Colonic mucosa (tissue), 4 donors: ENCODE measurements around the gene MTSS2. TPM values are rescaled to one million over a fixed set of nuclear protein-coding genes. Genes with fewer than 3 reads are reported as not detected.

Source experiments
- DNase-seq: peaks from one replicate; pipeline ENCODE4 v3.0.0-alpha.2; 2020
- H3K27ac ChIP-seq: fragments of 200-600 bp; one replicate; pipeline ENCODE4 v1.8.0; 2021
- H3K27me3 ChIP-seq: fragments of 200-600 bp; one replicate; pipeline ENCODE4 v1.8.0; 2021
- H3K36me3 ChIP-seq: fragments of 200-600 bp; one replicate; pipeline ENCODE4 v1.8.0; 2021
- H3K4me1 ChIP-seq: fragments of 200-600 bp; one replicate; pipeline ENCODE4 v1.8.0; 2021; ENCODE audit warnings: mild to moderate bottlenecking
- H3K4me3 ChIP-seq: fragments of 200-600 bp; one replicate; pipeline ENCODE4 v1.8.0; 2021
- H3K9ac ChIP-seq, 2 donors: one replicate each; pipeline ENCODE4 v1.7.0; 2013; ENCODE audit warnings: control low read depth in 2 of 2, low read depth in 2 of 2, low read length in 2 of 2
- H3K9me3 ChIP-seq: fragments of 200-600 bp; one replicate; pipeline ENCODE4 v1.8.0; 2021
- CTCF ChIP-seq: fragments of 200-600 bp; IDR thresholded peaks from one replicate; pipeline ENCODE4 v1.8.0; 2022; ENCODE audit warnings: antibody characterized with exemption, mild to moderate bottlenecking
- intact Hi-C: fragments of 100-400 bp; cut with DNase I; formaldehyde crosslinking; loops from one replicate; pipeline ENCODE4 v1.14.1; 2022
- total RNA-seq, 2 donors: library from RNA; stranded (reverse); fragmentation: NEBNext Ultra II Directional in 1 of 2; extraction: Animal tissue kit (Norgen Biotek cat#: 25700) in 1 of 2; gene quantifications; one replicate each; pipeline ENCODE4 v1.2.1, GENCODE V29; 2021
- donor health status: healthy.
- donor health status: DM: no; HTN: no; CAD: no.
- donor health status: DM: no; HTN: no; CAD: no.

MTSS2 gene
- total RNA-seq, 2 donors from 2014 or later: 15.5 to 25.3 TPM

DNA sequence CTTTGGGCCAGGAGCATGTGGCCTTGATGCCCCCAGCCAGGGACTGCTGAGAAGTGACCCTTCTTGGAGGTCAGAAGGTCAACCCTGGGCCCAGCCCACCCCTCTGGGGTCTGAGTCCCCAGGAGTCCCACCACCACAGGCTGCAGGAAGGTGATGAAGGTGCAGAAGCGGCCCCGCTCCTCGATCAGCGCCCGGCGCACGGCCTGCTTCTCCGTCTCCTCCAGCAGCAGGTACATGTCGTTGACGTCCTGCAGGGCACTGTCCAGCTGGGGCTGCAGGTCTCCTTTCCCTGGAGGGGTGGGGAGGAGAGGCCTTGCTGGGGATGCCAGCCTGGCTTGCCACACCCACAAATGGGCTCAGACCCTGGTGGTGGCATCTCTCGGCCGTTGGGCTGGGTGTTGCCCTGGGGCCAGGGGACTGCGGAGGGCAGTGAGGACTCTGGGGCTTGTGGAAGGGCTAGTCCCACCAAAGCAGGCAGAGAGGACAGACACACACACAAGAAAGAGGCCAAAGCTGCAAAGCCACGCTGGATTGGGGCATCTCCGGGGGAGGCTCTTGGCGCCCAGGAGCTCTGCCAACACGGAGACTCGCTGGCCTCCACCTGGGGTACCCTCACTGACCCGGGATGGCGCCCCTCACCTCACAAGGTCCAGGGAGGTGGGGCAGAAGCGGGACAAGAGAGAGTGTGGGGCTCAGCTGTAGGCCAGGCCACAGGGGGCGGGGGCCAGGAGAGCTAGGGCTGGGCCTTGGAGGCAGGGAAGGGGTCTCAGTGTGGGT is 7.5 kb downstream of the MTSS2 start:
- TF ChIP-seq CTCF: no peak
- H3K4me1 ChIP-seq: no peaks in the 10 kb centered on the region
- H3K9ac ChIP-seq: no peak overlapping the region
- no peaks in the 10 kb centered on the region for H3K9me3 ChIP-seq
- no peaks in the 10 kb centered on the region for H3K27me3 ChIP-seq
- H3K27ac ChIP-seq: no peak overlapping the region
- intact Hi-C loops: no loop called here
- H3K4me3 ChIP-seq: no peak overlapping the region
- no peaks in the 10 kb centered on the region for H3K36me3 ChIP-seq
- DNase-seq: no peak

DNA sequence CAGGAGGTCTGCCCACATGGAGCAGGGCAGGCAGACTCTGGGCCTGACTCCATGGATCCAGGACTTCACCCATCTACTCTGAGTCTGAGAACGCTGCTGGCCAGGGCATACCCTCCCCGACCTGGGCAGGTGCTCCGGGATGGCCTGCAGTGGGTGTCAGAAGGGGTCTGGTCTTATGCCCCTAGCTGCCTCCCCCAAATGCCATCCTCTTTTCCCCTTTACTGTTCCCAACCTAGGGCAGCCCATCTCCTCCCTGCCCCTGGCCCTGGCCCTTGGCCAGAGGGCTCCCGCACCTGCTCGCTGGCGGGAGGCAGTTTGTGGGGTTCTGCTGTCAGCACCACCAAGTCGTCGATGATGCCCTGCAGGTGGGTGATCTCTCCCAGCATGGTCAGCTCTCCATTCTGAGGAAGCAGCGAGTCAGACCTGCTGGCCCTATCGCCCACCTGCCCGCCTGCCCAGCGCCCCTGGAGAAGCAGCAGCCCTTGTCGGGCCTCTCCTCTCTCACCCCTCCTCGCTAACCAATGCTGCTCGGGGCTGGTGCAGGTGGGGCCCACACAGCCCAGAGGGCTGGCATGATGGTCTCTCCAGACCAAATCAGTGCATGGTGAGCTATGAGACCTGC is 8.2 kb downstream of the MTSS2 start:
- no peaks in the 10 kb centered on the region for H3K27me3 ChIP-seq
- no peak for DNase-seq
- intact Hi-C loops: no loop called here
- TF ChIP-seq CTCF: no peak
- no peaks in the 10 kb centered on the region for H3K4me1 ChIP-seq
- H3K9ac ChIP-seq: no peak overlapping the region
- no peaks in the 10 kb centered on the region for H3K36me3 ChIP-seq
- H3K27ac ChIP-seq: no peak overlapping the region
- H3K9me3 ChIP-seq: no peaks in the 10 kb centered on the region
- H3K4me3 ChIP-seq: no peak overlapping the region

GRCh38 chr16:70676675-70677498 is 9.0 kb downstream of the MTSS2 start:
- no peaks in the 10 kb centered on the region for H3K9me3 ChIP-seq
- intact Hi-C loops: no loop called here
- TF ChIP-seq CTCF: no peak
- no peaks in the 10 kb centered on the region for H3K4me1 ChIP-seq
- no peak overlapping the region for H3K27ac ChIP-seq
- no peaks in the 10 kb centered on the region for H3K27me3 ChIP-seq
- no peak for DNase-seq
- H3K4me3 ChIP-seq: no peak overlapping the region
- no peaks in the 10 kb centered on the region for H3K36me3 ChIP-seq
- H3K9ac ChIP-seq: no peak overlapping the region

- Histone ChIP-seq H3K27me3 (no peaks in the 10 kb centered on the region), H3K4me1 (no peaks in the 10 kb centered on the region), H3K27ac (no peak overlapping the region), H3K4me3 (no peak overlapping the region), H3K36me3 (no peaks in the 10 kb centered on the region), H3K9ac (no peak overlapping the region), H3K9me3 (no peaks in the 10 kb centered on the region)
- TF ChIP-seq CTCF: no peak
- DNase-seq: no peak
- intact Hi-C loops: no loop called here
These were observed 9.9 kb downstream of the MTSS2 start for GRCh38 chr16:70675851-70676513.
